Peyer's patch (tissue), 4 donors: ENCODE data around the gene GC.
"Not testable (repeated sequence)": the region's sequence is repeated elsewhere in the genome, so short reads cannot be mapped to it uniquely, and the experiment has no call there.

Experiments
- CTCF ChIP-seq, 6 experiments: fragments of 450-650 bp in 4 of 6; fragments of 200-600 bp in 2 of 6; sonication (generic) in 1 of 6; IDR thresholded peaks; one replicate each; pipeline ENCODE4 v1.5.1; 2017 to 2019; ENCODE audit warnings: antibody characterized with exemption in 6 of 6, mild to moderate bottlenecking in 3 of 6, moderate library complexity in 1 of 6
- POLR2A ChIP-seq, 2 donors: fragments of 450-650 bp; IDR thresholded peaks; one replicate each; pipeline ENCODE4 v1.5.1; 2017; ENCODE audit warnings: antibody characterized with exemption in 2 of 2, mild to moderate bottlenecking in 2 of 2, moderate library complexity in 2 of 2

- not testable (repeated sequence) for TF ChIP-seq CTCF, POLR2A (IDR thresholded peaks at IDR 0.05)
These were observed 45.1 kb downstream of the GC start for GRCh38 chr4:71738782-71739181.
